Esophagus (tissue), 2 donors: ENCODE results near the gene PDX1. TPM values are rescaled to one million over a fixed set of nuclear protein-coding genes. Genes with fewer than 3 reads are reported as not detected.

ENCODE experiments used
- H3K27ac ChIP-seq, 2 donors: one replicate each; pipeline ENCODE4 v1.5.1; 2013; ENCODE audit warnings: low read depth in 2 of 2, mild to moderate bottlenecking in 2 of 2, inconsistent platforms in 1 of 2, low read length in 1 of 2, moderate library complexity in 1 of 2
- H3K27me3 ChIP-seq, 2 donors: one replicate each; pipeline ENCODE4 v1.6.1; 2013; ENCODE audit warnings: low read length in 2 of 2, control low read depth in 1 of 2, mild to moderate bottlenecking in 1 of 2; ENCODE audit not compliant: insufficient read depth in 2 of 2, control insufficient read depth in 1 of 2
- H3K36me3 ChIP-seq, 2 donors: one replicate each; pipeline ENCODE4 v1.6.1; 2013; ENCODE audit warnings: low read length in 1 of 2; ENCODE audit not compliant: control insufficient read depth in 2 of 2, insufficient read depth in 2 of 2
- H3K4me1 ChIP-seq, 2 donors: one replicate each; pipeline ENCODE4 v1.6.1; 2013; ENCODE audit warnings: low read length in 1 of 2; ENCODE audit not compliant: control insufficient read depth in 2 of 2, insufficient read depth in 2 of 2
- H3K4me3 ChIP-seq, 2 donors: one replicate each; pipeline ENCODE4 v1.5.1; 2013; ENCODE audit warnings: low read length in 2 of 2, mild to moderate bottlenecking in 2 of 2, low read depth in 1 of 2, moderate library complexity in 1 of 2
- H3K9me3 ChIP-seq, 2 donors: one replicate each; pipeline ENCODE4 v1.6.1; 2013; ENCODE audit warnings: mild to moderate bottlenecking in 2 of 2, low read depth in 1 of 2, low read length in 1 of 2, moderate library complexity in 1 of 2; ENCODE audit not compliant: control insufficient read depth in 2 of 2, insufficient read depth in 1 of 2
- WGBS, 2 donors: extraction: QIAGEN DNeasy Blood & Tissue Kit; methylation state at CpG; one replicate each; pipeline ENCODE4 v1.1.7; 2013; 5-methylcytosine and 5-hydroxymethylcytosine counted together
- polyA plus RNA-seq, 2 donors: library from polyadenylated mRNA; stranded (reverse); fragments of 200-250 nt; gene quantifications; one replicate each; pipeline ENCODE4 v1.2.3, GENCODE V29; 2013
- donor health status: healthy with polysubstance abuse.
- donor health status: Bipolar disorder and iron deficiency.

PDX1 gene
- polyA plus RNA-seq, 2 donors, result not detected

DNA sequence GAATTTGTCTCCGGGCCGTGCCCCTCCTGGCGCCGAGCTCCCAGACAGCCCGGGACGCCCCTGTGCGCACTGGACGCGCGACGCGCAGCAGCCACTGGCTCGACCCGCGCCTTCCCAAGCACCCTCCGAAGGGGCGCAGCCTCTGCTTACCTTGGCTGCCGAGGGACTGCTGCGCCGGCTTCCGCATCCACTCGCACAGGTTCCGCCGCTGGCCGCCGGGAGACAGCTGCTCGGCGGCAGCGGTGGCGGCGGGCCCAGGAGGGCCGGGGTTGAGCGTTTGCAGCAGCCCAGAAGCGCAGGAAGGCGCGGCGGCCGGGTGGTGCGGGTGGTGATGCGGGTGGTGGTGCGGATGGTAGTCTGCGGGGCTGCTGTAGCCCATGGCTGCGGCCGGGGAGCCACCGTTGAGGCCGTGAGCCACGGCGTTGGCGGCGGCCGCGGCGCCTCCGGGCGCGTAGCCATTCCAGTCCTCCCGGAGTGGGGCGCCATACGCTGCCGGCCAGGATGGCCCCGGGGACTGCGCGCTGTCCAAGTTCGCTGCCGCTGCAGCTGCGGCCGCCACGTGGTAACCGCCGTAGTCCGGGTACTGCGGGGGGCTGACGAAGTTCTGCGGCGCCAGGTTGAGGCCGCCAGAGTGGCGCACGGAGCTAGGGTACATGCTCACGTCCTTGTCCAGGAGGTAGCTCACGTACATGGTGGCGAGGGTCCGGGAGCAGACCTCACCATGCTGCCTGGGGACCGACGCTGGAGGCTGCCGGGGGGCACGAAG lies 48.7 kb downstream of the PDX1 start:
- Histone ChIP-seq H3K9me3 (no peaks in the 10 kb centered on the region), H3K27me3 (peaks cover 0 to 41% of the 10 kb centered on the region in 2 donors), H3K4me3 (no peak overlapping the region), H3K4me1 (peaks cover 4 to 7% of the 10 kb centered on the region in 2 donors), H3K36me3 (no peaks in the 10 kb centered on the region), H3K27ac (no peak overlapping the region)
- 1 to 2% methylated on average over 78 to 86 of the region's 86 CpGs for WGBS, 2 donors

DNA sequence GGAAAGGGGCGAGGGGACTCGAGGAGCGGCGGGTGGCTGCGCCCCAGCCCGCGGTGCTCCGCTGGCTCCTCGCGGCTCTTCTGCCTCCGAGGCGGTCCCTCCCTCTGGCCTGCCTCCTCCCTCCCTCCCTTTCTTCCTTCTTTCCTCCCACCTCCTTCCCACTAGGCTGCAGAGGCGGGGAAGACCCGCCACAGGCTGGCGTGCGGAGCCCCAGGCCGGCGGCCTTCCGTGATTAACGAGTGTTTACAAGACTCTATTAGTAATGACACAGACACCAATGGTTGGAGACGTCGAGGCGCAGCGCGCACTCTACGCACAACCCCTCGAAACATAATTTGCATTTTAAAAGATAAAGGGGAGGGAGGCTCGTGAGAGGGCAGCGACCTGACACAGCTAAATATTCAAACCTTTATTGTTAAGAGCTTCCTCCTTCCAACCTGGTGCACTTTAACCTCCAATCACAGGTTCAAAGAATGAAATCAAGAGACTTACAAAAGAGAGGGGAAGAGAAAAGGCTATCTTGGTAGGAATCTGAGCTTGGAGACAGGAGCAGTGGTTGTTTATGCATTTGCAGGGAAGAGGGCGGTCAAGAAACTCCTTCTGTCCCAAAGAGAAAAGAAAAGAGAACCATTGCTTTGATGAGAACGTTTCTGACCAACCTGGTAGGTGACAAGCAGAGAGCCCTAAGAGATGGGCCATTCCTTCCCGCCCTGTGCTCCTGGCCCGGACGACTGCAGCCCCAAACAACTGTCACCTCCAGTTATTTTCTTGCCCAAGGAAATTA lies 49.5 kb downstream of the PDX1 start, which contains the start of gene CDX2:
Gene CDX2, minus strand, starts transcription at position 234 of the 784 bp plus-strand sequence. CDS start 309 bp downstream, outside the sequence.
- Histone ChIP-seq H3K27ac (no peak within 1 kb of the TSS), H3K36me3 (no peaks in the 10 kb centered on the region), H3K4me3 (no peak within 1 kb of the TSS), H3K27me3 (peaks cover 4 to 43% of the 10 kb centered on the region in 2 donors), H3K9me3 (no peaks in the 10 kb centered on the region), H3K4me1 (peaks cover 4 to 7% of the 10 kb centered on the region in 2 donors)
- 5 to 7% methylated on average over 29 to 34 of the region's 34 CpGs for WGBS, 2 donors

DNA sequence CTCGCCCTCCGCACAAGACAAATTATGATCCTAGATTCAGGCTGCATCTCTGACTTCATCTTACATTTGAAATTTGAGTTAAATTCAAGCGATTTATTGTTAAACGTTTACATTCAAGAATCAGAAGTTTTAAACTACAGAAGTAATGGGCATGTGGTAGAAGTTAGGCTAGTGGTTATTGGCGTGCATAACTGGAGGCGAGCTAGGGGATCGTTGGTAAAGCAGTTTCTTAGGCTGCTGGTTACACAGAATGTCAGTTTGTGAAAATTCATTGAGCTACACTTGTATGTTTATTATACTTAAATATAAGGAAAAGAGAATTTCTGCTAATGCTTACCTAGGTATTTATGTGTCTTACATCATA lies 50.0 kb downstream of the PDX1 start:
- no peaks in the 10 kb centered on the region for H3K36me3 ChIP-seq
- peaks cover 4 to 7% of the 10 kb centered on the region in 2 donors for H3K4me1 ChIP-seq
- no peak overlapping the region for H3K27ac ChIP-seq
- WGBS, 2 donors, result 23 to 25% methylated on average over 7 of the region's 7 CpGs
- H3K9me3 ChIP-seq, result no peaks in the 10 kb centered on the region
- no peak overlapping the region for H3K4me3 ChIP-seq
- peaks cover 7 to 41% of the 10 kb centered on the region in 2 donors for H3K27me3 ChIP-seq

DNA sequence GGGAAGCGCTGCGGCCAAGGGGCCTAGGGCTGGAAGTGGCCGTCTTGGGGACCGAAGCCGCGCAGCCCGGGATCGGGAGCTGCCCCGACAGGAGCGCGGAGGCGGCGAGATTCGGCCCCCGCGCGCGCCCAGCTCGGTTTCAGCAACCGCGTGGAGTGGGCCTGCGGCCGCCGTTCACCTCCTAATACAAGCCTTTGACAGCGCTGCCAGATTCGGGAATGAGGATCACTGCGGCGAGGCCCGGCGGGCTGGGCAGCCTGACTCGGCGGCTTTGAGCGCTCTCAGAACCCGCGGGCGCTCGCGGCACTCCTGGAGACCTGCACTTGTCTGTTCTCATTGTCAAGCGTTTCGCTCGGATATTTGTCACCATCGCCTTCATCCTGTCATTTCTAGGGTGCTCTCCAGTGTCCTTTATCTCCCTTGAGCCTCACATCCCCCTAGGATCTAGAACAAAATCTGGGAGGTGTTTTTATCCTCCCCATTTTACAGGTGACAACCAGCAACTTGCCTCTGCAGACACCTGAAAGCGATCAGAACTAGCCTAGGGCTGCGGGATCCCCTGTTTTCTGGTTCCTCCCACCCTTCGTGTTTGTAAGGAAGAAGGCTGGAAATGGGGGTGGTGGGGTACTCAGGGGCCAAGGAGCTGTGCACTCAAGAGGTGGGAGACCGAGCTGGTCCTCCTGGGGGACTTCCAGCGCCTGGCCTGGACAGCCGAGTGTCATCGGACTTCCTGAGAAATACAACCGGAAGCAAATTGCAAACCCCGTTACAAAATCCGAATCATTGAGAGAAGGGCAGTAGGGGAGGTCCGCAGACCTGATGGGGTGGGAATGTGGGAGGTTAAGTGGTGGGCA lies 50.8 kb downstream of the PDX1 start:
- Histone ChIP-seq H3K9me3 (no peaks in the 10 kb centered on the region), H3K27me3 (peaks cover 8 to 38% of the 10 kb centered on the region in 2 donors), H3K4me1 (peaks cover 5 to 7% of the 10 kb centered on the region in 2 donors), H3K4me3 (no peak overlapping the region), H3K27ac (no peak overlapping the region), H3K36me3 (no peaks in the 10 kb centered on the region)
- 11 to 15% methylated on average over 53 of the region's 53 CpGs for WGBS, 2 donors

- Histone ChIP-seq H3K27ac (no peak overlapping the region), H3K27me3 (peaks cover 12 to 38% of the 10 kb centered on the region in 2 donors), H3K9me3 (no peaks in the 10 kb centered on the region), H3K36me3 (no peaks in the 10 kb centered on the region), H3K4me3 (no peak overlapping the region), H3K4me1 (peaks cover 7 to 8% of the 10 kb centered on the region in 2 donors)
- WGBS, 2 donors, result 44 to 48% methylated on average over 13 of the region's 13 CpGs
These were observed 51.4 kb downstream of the PDX1 start for GRCh38 chr13:27971236-27971645.

GRCh38 chr13:27971776-27972477 lies 52.1 kb downstream of the PDX1 start:
- H3K4me3 ChIP-seq, result no peak overlapping the region
- 59 to 64% methylated on average over 7 of the region's 7 CpGs for WGBS, 2 donors
- H3K36me3 ChIP-seq, result no peaks in the 10 kb centered on the region
- H3K27me3 ChIP-seq, result peaks cover 17 to 38% of the 10 kb centered on the region in 2 donors
- no peak overlapping the region for H3K27ac ChIP-seq
- H3K9me3 ChIP-seq, result no peaks in the 10 kb centered on the region
- H3K4me1 ChIP-seq, result peaks cover 7 to 8% of the 10 kb centered on the region in 2 donors

GRCh38 chr13:27972478-27972820 lies 52.6 kb downstream of the PDX1 start:
- WGBS, 2 donors, result 74 to 78% methylated on average over 2 of the region's 2 CpGs
- H3K4me1 ChIP-seq, result peaks cover 7 to 8% of the 10 kb centered on the region in 2 donors
- H3K27me3 ChIP-seq, result peaks cover 19 to 35% of the 10 kb centered on the region in 2 donors
- H3K36me3 ChIP-seq, result no peaks in the 10 kb centered on the region
- H3K27ac ChIP-seq, result no peak overlapping the region
- no peak overlapping the region for H3K4me3 ChIP-seq
- no peaks in the 10 kb centered on the region for H3K9me3 ChIP-seq

GRCh38 chr13:27973291-27973690 lies 53.5 kb downstream of the PDX1 start:
- WGBS, 2 donors, result 40 to 41% methylated on average over 5 of the region's 5 CpGs
- peaks cover 24 to 30% of the 10 kb centered on the region in 2 donors for H3K27me3 ChIP-seq
- H3K4me3 ChIP-seq, result no peak overlapping the region
- H3K36me3 ChIP-seq, result no peaks in the 10 kb centered on the region
- no peak overlapping the region for H3K27ac ChIP-seq
- H3K4me1 ChIP-seq, result peaks cover 7 to 8% of the 10 kb centered on the region in 2 donors
- H3K9me3 ChIP-seq, result no peaks in the 10 kb centered on the region
